Esophagus muscularis mucosa (tissue), 3 donors: ENCODE results near the gene PTPRN2.

Experiments
- CTCF ChIP-seq, 3 experiments: fragments of 200-600 bp in 2 of 3; fragments of 450-650 bp in 1 of 3; sonication (generic) in 2 of 3; IDR thresholded peaks; one replicate each; pipeline ENCODE4 v1.5.1; 2017 to 2019; ENCODE audit warnings: antibody characterized with exemption in 3 of 3, mild to moderate bottlenecking in 2 of 3, moderate library complexity in 1 of 3
- POLR2A ChIP-seq: fragments of 450-650 bp; IDR thresholded peaks from one replicate; pipeline ENCODE4 v1.6.1; 2017; ENCODE audit warnings: antibody characterized with exemption, moderate library complexity, mild to moderate bottlenecking, low read depth
- POLR2AphosphoS5 ChIP-seq, 2 donors: sonication (generic); formaldehyde crosslinking; IDR thresholded peaks; one replicate each; pipeline ENCODE4 v1.6.1; 2017; ENCODE audit warnings: antibody characterized with exemption in 2 of 2

- TF ChIP-seq CTCF (IDR thresholded peaks at IDR 0.05) (no peak), POLR2AphosphoS5 (IDR thresholded peaks at IDR 0.05) (no peak), POLR2A (no peak)
These were observed 965.6 kb downstream of the PTPRN2 start for GRCh38 chr7:157622000-157622399.
